ENCODE results near the gene PCED1B.
"Not testable (repeated sequence)": the region's sequence is repeated elsewhere in the genome, so short reads cannot be mapped to it uniquely, and the experiment has no call there.

PCED1B gene

GRCh38 chr12:47079468-47079980 is at the start of gene PCED1B, which contains the start of gene AMIGO2:
Gene PCED1B (plus strand): TSS chr12:47079621. CDS start chr12:47235064, 155,443 bp downstream.
Gene AMIGO2 (minus strand): TSS chr12:47079959. CDS start chr12:47079002, 957 bp downstream.
- DNase-seq = peak; percentile 79

GRCh38 chr12:47029903-47030302 is 49.5 kb upstream of the PCED1B start:
- DNase-seq = no peak

- no peak for DNase-seq
Measured at GRCh38 chr12:47032644-47033043, 46.8 kb upstream of the PCED1B start.

GRCh38 chr12:47033081-47033480 is 46.3 kb upstream of the PCED1B start:
- no peak for DNase-seq

GRCh38 chr12:47033789-47034555 is 45.4 kb upstream of the PCED1B start:
- no peak for DNase-seq

GRCh38 chr12:47034661-47035060 is 44.8 kb upstream of the PCED1B start:
- DNase-seq = no peak

- DNase-seq = no peak
Measured at GRCh38 chr12:47035484-47035883, 43.9 kb upstream of the PCED1B start.

- no peak for DNase-seq
Measured at GRCh38 chr12:47038270-47038748, 41.1 kb upstream of the PCED1B start.

- no peak for DNase-seq
Measured at GRCh38 chr12:47039079-47039478, 40.3 kb upstream of the PCED1B start.

- DNase-seq = no peak
Measured at GRCh38 chr12:47039756-47040155, 39.7 kb upstream of the PCED1B start.

GRCh38 chr12:47041327-47041726 is 38.1 kb upstream of the PCED1B start:
- no peak for DNase-seq

GRCh38 chr12:47048541-47048940 is 30.9 kb upstream of the PCED1B start:
- DNase-seq = no peak

- not testable (repeated sequence) for DNase-seq
Measured at GRCh38 chr12:47051291-47051690, 28.1 kb upstream of the PCED1B start.

- DNase-seq = no peak
Measured at GRCh38 chr12:47052274-47052673, 27.1 kb upstream of the PCED1B start.

GRCh38 chr12:47053961-47054360 is 25.5 kb upstream of the PCED1B start:
- no peak for DNase-seq

- no peak for DNase-seq
Measured at GRCh38 chr12:47054659-47055058, 24.8 kb upstream of the PCED1B start.

GRCh38 chr12:47055856-47056255 is 23.6 kb upstream of the PCED1B start:
- not testable (repeated sequence) for DNase-seq

- not testable (repeated sequence) for DNase-seq
Measured at GRCh38 chr12:47056944-47057343, 22.5 kb upstream of the PCED1B start.

GRCh38 chr12:47058640-47059039 is 20.8 kb upstream of the PCED1B start:
- not testable (repeated sequence) for DNase-seq

GRCh38 chr12:47065546-47065945 is 13.9 kb upstream of the PCED1B start:
- no peak for DNase-seq

- DNase-seq = no peak
Measured at GRCh38 chr12:47066278-47067025, 13.0 kb upstream of the PCED1B start.

- peak; percentile 54 for DNase-seq
Measured at GRCh38 chr12:47067176-47067575, 12.2 kb upstream of the PCED1B start.

GRCh38 chr12:47067771-47068431 is 11.5 kb upstream of the PCED1B start:
- DNase-seq = no peak
